ENCODE measurements around the gene RSPO4.

DNA sequence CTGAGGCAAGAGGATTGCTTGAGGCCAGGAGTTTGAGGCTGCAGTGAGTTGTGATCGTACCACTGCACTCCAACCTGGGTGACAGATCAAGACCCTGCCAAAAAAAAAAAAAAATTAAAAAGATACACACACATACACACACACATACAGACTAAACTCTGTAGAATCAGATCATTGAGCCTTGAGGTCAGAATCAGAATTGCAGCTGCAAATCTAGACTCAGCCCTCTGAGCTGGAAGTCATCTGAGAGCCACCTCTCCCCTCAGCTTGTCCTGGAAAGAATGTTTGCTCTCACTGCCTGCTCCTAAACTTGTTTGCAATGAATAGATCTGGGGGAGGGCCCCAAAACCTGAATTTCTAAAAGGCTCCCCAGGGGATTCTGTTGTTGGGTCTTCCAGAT is 44.6 kb downstream of the RSPO4 start:
- TF ChIP-seq, protein P1, sequence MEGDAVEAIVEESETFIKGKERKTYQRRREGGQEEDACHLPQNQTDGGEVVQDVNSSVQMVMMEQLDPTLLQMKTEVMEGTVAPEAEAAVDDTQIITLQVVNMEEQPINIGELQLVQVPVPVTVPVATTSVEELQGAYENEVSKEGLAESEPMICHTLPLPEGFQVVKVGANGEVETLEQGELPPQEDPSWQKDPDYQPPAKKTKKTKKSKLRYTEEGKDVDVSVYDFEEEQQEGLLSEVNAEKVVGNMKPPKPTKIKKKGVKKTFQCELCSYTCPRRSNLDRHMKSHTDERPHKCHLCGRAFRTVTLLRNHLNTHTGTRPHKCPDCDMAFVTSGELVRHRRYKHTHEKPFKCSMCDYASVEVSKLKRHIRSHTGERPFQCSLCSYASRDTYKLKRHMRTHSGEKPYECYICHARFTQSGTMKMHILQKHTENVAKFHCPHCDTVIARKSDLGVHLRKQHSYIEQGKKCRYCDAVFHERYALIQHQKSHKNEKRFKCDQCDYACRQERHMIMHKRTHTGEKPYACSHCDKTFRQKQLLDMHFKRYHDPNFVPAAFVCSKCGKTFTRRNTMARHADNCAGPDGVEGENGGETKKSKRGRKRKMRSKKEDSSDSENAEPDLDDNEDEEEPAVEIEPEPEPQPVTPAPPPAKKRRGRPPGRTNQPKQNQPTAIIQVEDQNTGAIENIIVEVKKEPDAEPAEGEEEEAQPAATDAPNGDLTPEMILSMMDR (IDR thresholded peaks at IDR 0.05; ENCODE audit: insufficient read depth, low read length, poor library complexity, severe bottlenecking), result no peak
- no peak for TF ChIP-seq EZH2phosphoT487 (conservative IDR thresholded peaks at IDR 0.05; ENCODE audit: low read length)
